Lower leg skin (tissue), 3 donors: Measurements from ENCODE around the gene KCNMB2.

Source experiments
- POLR2A ChIP-seq, 2 donors: fragments of 450-650 bp; IDR thresholded peaks; one replicate each; pipeline ENCODE4 v1.6.1; 2016 to 2017; ENCODE audit warnings: antibody characterized with exemption in 2 of 2, mild to moderate bottlenecking in 1 of 2, moderate library complexity in 1 of 2
- TF ChIP-seq, protein P1 (sequence below), 3 donors: fragments of 450-650 bp; IDR thresholded peaks; one replicate each; pipeline ENCODE4 v1.5.1; 2016; ENCODE audit warnings: antibody characterized with exemption in 3 of 3, mild to moderate bottlenecking in 3 of 3, moderate library complexity in 2 of 3

GRCh38 chr3:178706411-178706810, 170.2 kb downstream of the KCNMB2 start:
- no peak for TF ChIP-seq POLR2A (IDR thresholded peaks at IDR 0.05)
- TF ChIP-seq, protein P1, sequence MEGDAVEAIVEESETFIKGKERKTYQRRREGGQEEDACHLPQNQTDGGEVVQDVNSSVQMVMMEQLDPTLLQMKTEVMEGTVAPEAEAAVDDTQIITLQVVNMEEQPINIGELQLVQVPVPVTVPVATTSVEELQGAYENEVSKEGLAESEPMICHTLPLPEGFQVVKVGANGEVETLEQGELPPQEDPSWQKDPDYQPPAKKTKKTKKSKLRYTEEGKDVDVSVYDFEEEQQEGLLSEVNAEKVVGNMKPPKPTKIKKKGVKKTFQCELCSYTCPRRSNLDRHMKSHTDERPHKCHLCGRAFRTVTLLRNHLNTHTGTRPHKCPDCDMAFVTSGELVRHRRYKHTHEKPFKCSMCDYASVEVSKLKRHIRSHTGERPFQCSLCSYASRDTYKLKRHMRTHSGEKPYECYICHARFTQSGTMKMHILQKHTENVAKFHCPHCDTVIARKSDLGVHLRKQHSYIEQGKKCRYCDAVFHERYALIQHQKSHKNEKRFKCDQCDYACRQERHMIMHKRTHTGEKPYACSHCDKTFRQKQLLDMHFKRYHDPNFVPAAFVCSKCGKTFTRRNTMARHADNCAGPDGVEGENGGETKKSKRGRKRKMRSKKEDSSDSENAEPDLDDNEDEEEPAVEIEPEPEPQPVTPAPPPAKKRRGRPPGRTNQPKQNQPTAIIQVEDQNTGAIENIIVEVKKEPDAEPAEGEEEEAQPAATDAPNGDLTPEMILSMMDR (IDR thresholded peaks at IDR 0.05), result no peak
